HEK293T (cell line): ENCODE data around the gene CTIF.

Experiments used
- CTCF ChIA-PET: fragments of 350-600 bp; formaldehyde crosslinking; extraction: SDS; loops from one replicate; lab custom pipeline; 2021; ENCODE audit warnings: antibody characterized with exemption, inconsistent platforms; lab: Yijun Ruan, JAX
- POLR2A ChIA-PET: fragments of 350-600 bp; formaldehyde crosslinking; extraction: SDS; loops from one replicate; lab custom pipeline; 2020; ENCODE audit warnings: antibody characterized with exemption, inconsistent platforms; lab: Yijun Ruan, JAX
- DNase-seq: peaks from one replicate; pipeline ENCODE4 v3.0.0; 2012; ENCODE audit warnings: mixed read lengths; ENCODE audit errors: extremely low spot score
- ARNT ChIP-seq: fragments of 450-650 bp; IDR thresholded peaks from 2 replicates; pipeline ENCODE4 v1.6.1; 2017; ENCODE audit warnings: mild to moderate bottlenecking
- BHLHE40 ChIP-seq: fragments of 450-650 bp; IDR thresholded peaks from 2 replicates; pipeline ENCODE4 v1.6.1; 2016; ENCODE audit warnings: mild to moderate bottlenecking, moderate library complexity, borderline replicate concordance
- CTBP1 ChIP-seq: fragments of 450-650 bp; IDR thresholded peaks from 2 replicates; pipeline ENCODE4 v1.6.1; 2016; ENCODE audit warnings: borderline replicate concordance
- ELF4 ChIP-seq: fragments of 450-650 bp; IDR thresholded peaks from 2 replicates; pipeline ENCODE4 v1.6.1; 2017; ENCODE audit warnings: antibody characterized with exemption
- FOXA1 ChIP-seq: fragments of 450-650 bp; IDR thresholded peaks from 2 replicates; pipeline ENCODE4 v1.6.1; 2016; ENCODE audit warnings: mild to moderate bottlenecking
- FOXK2 ChIP-seq: fragments of 450-650 bp; IDR thresholded peaks from 2 replicates; pipeline ENCODE4 v1.6.1; 2016; ENCODE audit warnings: mild to moderate bottlenecking
- FOXM1 ChIP-seq: fragments of 450-650 bp; IDR thresholded peaks from 2 replicates; pipeline ENCODE4 v1.6.1; 2017; ENCODE audit warnings: mild to moderate bottlenecking, borderline replicate concordance
- HDGF ChIP-seq: fragments of 450-650 bp; IDR thresholded peaks from 2 replicates; pipeline ENCODE4 v1.6.1; 2017; ENCODE audit warnings: antibody characterized with exemption, borderline replicate concordance
- L3MBTL2 ChIP-seq: fragments of 450-650 bp; conservative IDR thresholded peaks from 2 replicates; pipeline ENCODE4 v1.6.1; 2016; ENCODE audit warnings: mild to moderate bottlenecking
- LEF1 ChIP-seq: fragments of 450-650 bp; IDR thresholded peaks from 2 replicates; pipeline ENCODE4 v1.6.1; 2017; ENCODE audit warnings: mild to moderate bottlenecking, borderline replicate concordance
- NFRKB ChIP-seq: fragments of 450-650 bp; IDR thresholded peaks from 2 replicates; pipeline ENCODE4 v1.6.1; 2016; ENCODE audit warnings: mild to moderate bottlenecking, moderate library complexity
- PKNOX1 ChIP-seq: fragments of 450-650 bp; IDR thresholded peaks from 2 replicates; pipeline ENCODE4 v1.6.1; 2016
- SP1 ChIP-seq: fragments of 450-650 bp; IDR thresholded peaks from 2 replicates; pipeline ENCODE4 v1.6.1; 2017
- SUZ12 ChIP-seq: fragments of 450-650 bp; IDR thresholded peaks from 2 replicates; pipeline ENCODE4 v1.6.1; 2016; ENCODE audit warnings: mild to moderate bottlenecking
- TARDBP ChIP-seq: fragments of 450-650 bp; IDR thresholded peaks from 2 replicates; pipeline ENCODE4 v1.6.1; 2016
- ZNF384 ChIP-seq: fragments of 450-650 bp; IDR thresholded peaks from 2 replicates; pipeline ENCODE4 v1.6.1; 2016

CTIF gene

GRCh38 chr18:48831113-48831759, 292.4 kb downstream of the CTIF start:
- POLR2A ChIA-PET, result no interaction called here
- no peak for DNase-seq
- TF ChIP-seq CTBP1 (no peak), L3MBTL2 (no peak), LEF1 (no peak), SP1 (no peak), HDGF (no peak), SUZ12 (no peak), PKNOX1 (no peak), ARNT (no peak), TARDBP (no peak), FOXA1 (no peak), ZNF384 (no peak), ELF4 (no peak), BHLHE40 (no peak), NFRKB (no peak), FOXK2 (no peak), FOXM1 (no peak)
- CTCF ChIA-PET, result no interaction called here

DNA sequence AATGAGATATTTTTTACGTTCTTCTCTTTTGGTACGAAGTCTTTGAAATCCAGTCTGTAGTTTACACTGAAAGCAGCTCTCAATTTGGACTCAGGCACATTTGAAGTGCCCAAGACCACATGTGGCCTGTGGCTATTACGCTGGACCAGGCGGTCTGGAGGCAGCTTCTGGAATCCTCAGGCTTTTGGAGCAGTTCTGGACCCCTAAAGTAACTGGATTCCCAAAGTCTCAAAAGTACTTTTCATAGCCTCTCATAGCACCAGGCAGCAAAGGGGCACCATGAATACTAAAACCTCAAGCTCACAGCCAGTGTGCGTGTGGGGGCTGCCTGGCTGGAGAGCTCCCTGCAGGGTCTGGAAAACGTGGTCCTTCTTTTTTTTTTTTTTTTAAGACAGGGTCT, 293.0 kb downstream of the CTIF start:
- CTCF ChIA-PET, result no interaction called here
- DNase-seq, result no peak

GRCh38 chr18:48832938-48833700, 294.3 kb downstream of the CTIF start:
- ChIA-PET POLR2A (no interaction called here), CTCF (no interaction called here)
- TF ChIP-seq FOXA1 (no peak), SP1 (no peak), L3MBTL2 (no peak), CTBP1 (no peak), ZNF384 (no peak), PKNOX1 (no peak), LEF1 (no peak), SUZ12 (no peak), FOXK2 (no peak), ARNT (no peak), FOXM1 (no peak), ELF4 (no peak), TARDBP (no peak)

More for the DNA sequence above, 293.0 kb downstream of the CTIF start:
- POLR2A ChIA-PET, result no interaction called here
- no peak for TF ChIP-seq FOXM1
- TF ChIP-seq SUZ12, result no peak
- TF ChIP-seq SP1, result no peak
- TF ChIP-seq L3MBTL2, result no peak
- TF ChIP-seq ARNT, result no peak
- TF ChIP-seq ZNF384, result no peak
- no peak for TF ChIP-seq FOXA1

DNA sequence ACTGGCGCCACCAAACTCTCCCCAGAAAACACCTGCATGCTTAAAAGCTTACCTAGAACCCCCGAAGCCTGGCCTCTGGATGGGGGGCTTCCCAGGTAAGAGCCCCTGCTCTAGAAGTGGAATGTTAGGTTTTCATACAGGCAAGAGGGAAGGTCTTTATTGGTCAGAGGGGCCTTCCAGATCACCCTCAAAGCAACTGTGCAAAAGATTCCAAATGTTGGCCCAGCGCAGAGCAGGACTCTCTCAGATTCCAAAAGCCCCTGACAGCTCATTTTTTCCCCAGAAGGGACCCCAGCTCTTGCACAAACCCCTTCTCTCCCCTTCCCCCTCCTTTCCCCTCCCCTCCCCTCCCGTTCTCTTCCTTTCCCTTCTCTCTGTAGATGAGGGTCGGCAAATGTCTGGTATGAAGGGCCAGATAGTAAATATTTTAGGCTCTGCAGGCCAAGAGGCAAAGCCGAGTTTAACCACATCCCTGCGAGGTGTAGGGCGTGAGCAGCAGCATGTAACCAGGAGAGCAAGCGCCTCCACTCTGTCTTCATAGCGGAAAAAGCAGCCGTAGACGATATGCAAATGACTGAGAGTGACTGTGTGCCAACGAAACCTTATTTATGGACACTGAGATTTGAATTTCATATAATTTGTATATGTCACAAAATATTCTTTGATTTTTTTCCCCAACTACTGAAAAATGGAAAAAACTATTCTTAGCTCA, 295.0 kb downstream of the CTIF start:
- CTCF ChIA-PET, result interaction anchor here (1.0 kb wide), 1 partner anchor 16 kb away, joined by 3 read pairs; no protein-coding TSS in a partner anchor
- no peak for DNase-seq
- TF ChIP-seq FOXK2 (no peak), CTBP1 (no peak)
- POLR2A ChIA-PET, result no interaction called here

More at GRCh38 chr18:48832938-48833700, 294.3 kb downstream of the CTIF start:
- no peak for DNase-seq

GRCh38 chr18:48834413-48835031, 295.7 kb downstream of the CTIF start:
- ChIA-PET POLR2A (no interaction called here), CTCF (interaction anchor here (1.0 kb wide), 1 partner anchor 15 kb away, joined by 3 read pairs; no protein-coding TSS in a partner anchor)
- TF ChIP-seq TARDBP, result no peak
- TF ChIP-seq FOXK2, result no peak
- TF ChIP-seq PKNOX1, result no peak
- no peak for TF ChIP-seq BHLHE40
- no peak for TF ChIP-seq L3MBTL2
- DNase-seq, result no peak

DNA sequence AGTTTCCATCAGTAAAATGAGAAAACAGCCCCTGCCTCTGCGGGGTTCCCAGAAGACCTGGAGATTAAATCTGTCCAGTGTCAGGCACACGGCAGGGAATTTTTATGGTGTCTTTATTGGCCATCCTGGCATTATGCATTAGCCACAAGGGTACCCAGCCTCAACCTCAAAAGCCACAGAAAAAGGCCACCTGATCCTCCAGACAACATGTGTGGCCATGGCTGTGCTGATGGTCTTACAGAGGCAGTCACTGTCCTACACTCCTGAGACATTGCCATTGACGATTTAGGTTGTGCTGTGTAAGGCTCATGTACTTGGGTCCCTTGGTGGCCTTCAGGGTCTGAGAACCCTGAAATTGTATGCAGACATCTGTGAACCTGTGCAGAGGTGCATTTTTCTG, 296.3 kb downstream of the CTIF start:
- TF ChIP-seq BHLHE40 (no peak), TARDBP (no peak), ARNT (no peak), FOXA1 (no peak)
- ChIA-PET CTCF (no interaction called here), POLR2A (no interaction called here)
- no peak for DNase-seq
